Measurements from ENCODE around the gene COL9A2. TPM values are rescaled to one million over a fixed set of nuclear protein-coding genes. Genes with fewer than 3 reads are reported as not detected.

COL9A2 gene
- total and polyA plus RNA-seq, 9 donors = 1.0 to 4.8 (median 1.8) TPM

Other genes with a start within 250 kb of the COL9A2 start
- 38.9 TPM for gene PPT1, start 220.0 kb downstream of the COL9A2 start, total RNA-seq
- gene PPT1, start 220.0 kb downstream of the COL9A2 start, polyA plus RNA-seq (ENCODE audit: insufficient read depth in 1 of 8, insufficient read length in 8 of 8, low replicate concordance in 1 of 8) = 10 to 100 TPM; 43.1 to 68.4 (median 47.1) TPM
- gene RLF, start 155.9 kb downstream of the COL9A2 start, total RNA-seq = 21.6 TPM
- gene RLF, start 155.9 kb downstream of the COL9A2 start, polyA plus RNA-seq (ENCODE audit: insufficient read depth in 1 of 8, insufficient read length in 8 of 8, low replicate concordance in 1 of 8) = 10 to 100 TPM; 11.4 to 17.6 (median 14.0) TPM
- not detected for gene TMCO2, start 69.3 kb downstream of the COL9A2 start, total RNA-seq
- not detected for gene TMCO2, start 69.3 kb downstream of the COL9A2 start, polyA plus RNA-seq (ENCODE audit: insufficient read depth in 1 of 8, insufficient read length in 8 of 8, low replicate concordance in 1 of 8)
- gene ZMPSTE24, start 59.0 kb downstream of the COL9A2 start, total RNA-seq = 20.3 TPM
- gene ZMPSTE24, start 59.0 kb downstream of the COL9A2 start, polyA plus RNA-seq (ENCODE audit: insufficient read depth in 1 of 8, insufficient read length in 8 of 8, low replicate concordance in 1 of 8) = 10 to 100 TPM; 23.3 to 32.7 (median 25.6) TPM
- gene SMAP2, start 56.4 kb upstream of the COL9A2 start, total RNA-seq = 14.0 TPM
- gene SMAP2, start 56.4 kb upstream of the COL9A2 start, polyA plus RNA-seq (ENCODE audit: insufficient read depth in 1 of 8, insufficient read length in 8 of 8, low replicate concordance in 1 of 8) = 10 to 100 TPM; 15.0 to 20.1 (median 17.3) TPM
- gene ZFP69B, start 133.2 kb upstream of the COL9A2 start, total RNA-seq = 3.5 TPM
- 1 to 10 TPM; 2.0 to 5.0 (median 3.2) TPM for gene ZFP69B, start 133.2 kb upstream of the COL9A2 start, polyA plus RNA-seq (ENCODE audit: insufficient read depth in 1 of 8, insufficient read length in 8 of 8, low replicate concordance in 1 of 8)
- gene ZFP69, start 160.0 kb upstream of the COL9A2 start, total RNA-seq = 4.0 TPM
- 1 to 10 TPM; 4.2 to 5.6 (median 4.5) TPM for gene ZFP69, start 160.0 kb upstream of the COL9A2 start, polyA plus RNA-seq (ENCODE audit: insufficient read depth in 1 of 8, insufficient read length in 8 of 8, low replicate concordance in 1 of 8)
- gene EXO5, start 191.5 kb upstream of the COL9A2 start, total RNA-seq = 7.5 TPM
- 10 to 100 TPM in 2 of 8 donors, 1 to 10 TPM in 6; 7.3 to 10.4 (median 8.9) TPM for gene EXO5, start 191.5 kb upstream of the COL9A2 start, polyA plus RNA-seq (ENCODE audit: insufficient read depth in 1 of 8, insufficient read length in 8 of 8, low replicate concordance in 1 of 8)
- gene ZNF684, start 214.4 kb upstream of the COL9A2 start, total RNA-seq = 6.0 TPM
- gene ZNF684, start 214.4 kb upstream of the COL9A2 start, polyA plus RNA-seq (ENCODE audit: insufficient read depth in 1 of 8, insufficient read length in 8 of 8, low replicate concordance in 1 of 8) = 1 to 10 TPM; 3.3 to 5.1 (median 3.6) TPM